ENCODE data around the gene BRIP1.

Gene BRIP1

DNA sequence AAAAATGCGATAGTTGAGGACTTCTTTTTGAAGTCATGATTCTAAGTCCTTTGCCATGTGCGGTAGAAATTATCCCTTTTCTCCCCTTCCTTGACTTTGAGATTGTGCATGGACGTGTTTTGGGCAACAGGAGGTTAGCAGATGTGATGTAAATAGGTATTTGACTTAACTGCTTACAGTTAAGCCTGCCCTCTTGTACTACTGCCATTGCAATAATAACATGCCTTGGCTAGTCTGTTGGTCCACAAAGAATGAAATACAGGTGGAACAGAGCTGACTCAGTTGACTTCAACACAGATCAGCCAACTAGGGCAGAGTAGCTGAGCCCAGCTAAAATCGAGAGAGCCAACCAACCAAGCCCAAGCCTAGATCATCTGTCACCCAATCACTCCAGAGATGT lies 125.5 kb downstream of the BRIP1 start:
- ChIA-PET CTCF (no interaction called here), POLR2A (no interaction called here)
- DNase-seq (ENCODE audit: extremely low spot score), result no peak
- TF ChIP-seq CTCF (IDR thresholded peaks at IDR 0.05; ENCODE audit: control extremely low read depth, extremely low read depth, low read depth, missing control alignments), result no peak

- CTCF ChIA-PET, result no interaction called here
- no peak for TF ChIP-seq CTCF (IDR thresholded peaks at IDR 0.05; ENCODE audit: control extremely low read depth, extremely low read depth, low read depth, missing control alignments)
- no peak for DNase-seq (ENCODE audit: extremely low spot score)
- POLR2A ChIA-PET, result no interaction called here
Measured at GRCh38 chr17:61736438-61736837, 126.9 kb downstream of the BRIP1 start.

GRCh38 chr17:61735807-61736206 lies 127.5 kb downstream of the BRIP1 start:
- CTCF ChIA-PET, result no interaction called here
- no peak for DNase-seq (ENCODE audit: extremely low spot score)
- POLR2A ChIA-PET, result no interaction called here
- TF ChIP-seq CTCF (IDR thresholded peaks at IDR 0.05; ENCODE audit: control extremely low read depth, extremely low read depth, low read depth, missing control alignments), result no peak

DNA sequence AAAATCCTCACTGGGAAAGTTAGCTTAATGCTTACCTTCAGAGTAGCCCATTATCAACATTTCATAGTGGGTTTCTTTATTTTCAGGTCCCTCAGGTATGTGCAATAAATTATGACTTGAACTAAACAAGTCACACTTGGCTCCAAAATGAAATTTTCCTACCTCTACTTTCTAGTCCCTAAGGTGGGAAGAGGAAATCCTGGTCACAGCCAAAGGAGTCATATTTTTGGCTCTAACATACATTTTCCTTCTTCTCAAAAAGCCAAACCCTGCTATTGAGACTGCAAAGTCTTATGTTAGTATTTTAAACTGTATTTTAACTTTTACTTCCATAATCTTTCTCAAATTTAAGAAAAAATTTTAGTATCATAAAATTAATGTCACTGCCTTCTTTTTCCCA lies 128.9 kb downstream of the BRIP1 start:
- ChIA-PET POLR2A (no interaction called here), CTCF (no interaction called here)
- DNase-seq (ENCODE audit: extremely low spot score), result no peak
- TF ChIP-seq CTCF (IDR thresholded peaks at IDR 0.05; ENCODE audit: control extremely low read depth, extremely low read depth, low read depth, missing control alignments), result no peak

DNA sequence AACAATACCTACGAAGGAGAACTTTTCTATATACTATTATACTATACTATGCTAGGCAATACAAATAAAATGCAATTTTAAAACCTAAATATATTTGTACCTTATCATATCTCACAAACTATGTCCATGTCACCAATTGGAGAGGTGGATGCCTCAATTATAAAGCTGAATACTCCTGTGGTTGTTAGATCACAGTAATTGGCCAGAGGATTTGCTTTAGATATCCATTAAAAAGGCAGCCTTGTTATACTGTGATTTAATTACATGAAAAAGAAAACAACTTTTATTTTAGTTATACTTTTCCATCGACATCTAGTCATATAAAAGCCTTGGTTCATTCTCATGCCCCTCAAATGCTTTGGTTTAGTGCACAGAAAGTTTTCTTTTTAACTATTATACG lies 129.3 kb downstream of the BRIP1 start:
- ChIA-PET POLR2A (no interaction called here), CTCF (no interaction called here)
- no peak for DNase-seq (ENCODE audit: extremely low spot score)
- no peak for TF ChIP-seq CTCF (IDR thresholded peaks at IDR 0.05; ENCODE audit: control extremely low read depth, extremely low read depth, low read depth, missing control alignments)

DNA sequence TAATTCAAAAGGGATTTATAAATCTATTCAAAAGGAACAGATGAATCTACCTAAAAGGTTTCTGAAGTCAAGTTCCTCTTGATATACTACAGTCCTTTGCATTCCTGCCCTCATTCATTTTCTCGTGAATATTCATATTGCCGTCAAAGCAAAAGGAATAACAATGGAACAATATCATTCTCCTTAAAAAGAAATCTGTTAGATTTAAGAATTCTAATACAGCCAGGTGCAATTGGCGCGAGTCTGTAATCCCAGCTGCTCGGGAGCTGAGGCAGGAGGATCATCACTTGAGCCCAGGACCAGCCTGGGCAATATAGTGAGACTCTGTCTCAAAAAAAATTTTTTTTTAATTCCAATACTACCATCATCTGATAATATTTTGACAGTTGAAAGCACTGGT lies 130.3 kb downstream of the BRIP1 start:
- ChIA-PET POLR2A (no interaction called here), CTCF (no interaction called here)
- TF ChIP-seq CTCF (IDR thresholded peaks at IDR 0.05; ENCODE audit: control extremely low read depth, extremely low read depth, low read depth, missing control alignments), result no peak
- no peak for DNase-seq (ENCODE audit: extremely low spot score)

DNA sequence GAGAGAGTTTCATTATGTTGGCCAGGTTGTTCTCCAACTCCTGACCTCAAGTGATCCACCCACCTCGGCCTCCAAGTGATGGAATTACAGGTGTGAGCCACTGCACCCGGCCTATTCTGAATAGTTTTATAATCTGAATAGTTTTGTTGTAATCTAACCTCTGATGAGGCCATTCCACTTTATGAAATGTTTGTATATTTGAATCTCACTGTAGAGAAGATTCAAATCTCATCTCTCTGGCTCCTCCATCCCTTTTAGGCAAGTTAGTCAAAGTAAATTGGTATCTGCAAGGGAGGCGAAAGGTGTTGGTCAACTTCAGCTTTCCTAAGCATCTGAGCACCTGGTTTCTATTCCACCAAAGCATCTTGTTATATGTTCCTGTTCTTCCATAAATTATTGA lies 131.2 kb downstream of the BRIP1 start:
- ChIA-PET CTCF (no interaction called here), POLR2A (no interaction called here)
- no peak for TF ChIP-seq CTCF (IDR thresholded peaks at IDR 0.05; ENCODE audit: control extremely low read depth, extremely low read depth, low read depth, missing control alignments)
- no peak for DNase-seq (ENCODE audit: extremely low spot score)

All from GM10248 (cell line).